Prostate gland (tissue), 2 donors: ENCODE measurements around the gene CDHR2. TPM values are rescaled to one million over a fixed set of nuclear protein-coding genes. Genes with fewer than 3 reads are reported as not detected.

Experiments
- DNase-seq: peaks from one replicate; pipeline ENCODE4 v3.0.0-alpha.2; 2019; ENCODE audit warnings: low spot score
- H3K27ac ChIP-seq, 2 donors: fragments of 200-600 bp; sonication (generic); 2 replicates each; pipeline ENCODE4 v1.5.1; 2017 to 2019
- H3K27me3 ChIP-seq: fragments of 200-600 bp; sonication (generic); replicated peaks from 2 replicates; pipeline ENCODE4 v1.5.1; 2019; ENCODE audit not compliant: insufficient read depth
- H3K36me3 ChIP-seq, 2 donors: fragments of 200-600 bp; sonication (generic); 1 replicate in 1 of 2; 2 replicates in 1 of 2; pipeline versions ENCODE4 v1.5.1 to v1.8.1; 2017 to 2019
- H3K4me1 ChIP-seq: fragments of 200-600 bp; sonication (generic); replicated peaks from 2 replicates; pipeline ENCODE4 v1.5.1; 2019
- H3K4me3 ChIP-seq, 2 donors: fragments of 200-600 bp; sonication (generic); 2 replicates each; pipeline ENCODE4 v1.5.1; 2017 to 2019
- H3K9me3 ChIP-seq: fragments of 200-600 bp; sonication (generic); 2 replicates; pipeline ENCODE4 v1.5.1; 2017
- POLR2AphosphoS5 ChIP-seq: sonication (generic); formaldehyde crosslinking; IDR thresholded peaks from one replicate; pipeline ENCODE4 v1.6.1; 2017; ENCODE audit warnings: antibody characterized with exemption
- WGBS: methylation state at CpG from one replicate; pipeline ENCODE4 v1.1.5; 2018; 5-methylcytosine and 5-hydroxymethylcytosine counted together
- intact Hi-C: fragments of 100-400 bp; cut with DNase I; formaldehyde crosslinking; loops from one replicate; pipeline ENCODE4 v1.14.2; 2022
- microRNA-seq: library from miRNA; unstranded; fragments of <30 nt; microRNA quantifications from one replicate; pipeline ENCODE4, GENCODE V29; 2016
- small RNA-seq, 2 donors: library from RNA; depleted of rRNA; stranded (forward); fragments of <200 nt; gene quantifications; one replicate each; pipeline ENCODE3, GENCODE V24; 2016
- total RNA-seq, 2 donors: library from RNA; depleted of rRNA; stranded (reverse); fragments of >200 nt; gene quantifications; one replicate each; pipeline ENCODE4 v1.1.0, GENCODE V29; 2016

The CDHR2 gene
- total RNA-seq, 2 donors from 2014 or later, result 1.1 TPM; not detected in 1

- Histone ChIP-seq H3K4me3 (no peak overlapping the region), H3K36me3 (no peaks in the 10 kb centered on the region), H3K4me1 (peaks cover 4% of the 10 kb centered on the region), H3K27me3 (no peaks in the 10 kb centered on the region), H3K27ac (no peak overlapping the region), H3K9me3 (no peaks in the 10 kb centered on the region)
- 93% methylated on average over 22 of the region's 22 CpGs for WGBS
- no peak for DNase-seq
- no peak for TF ChIP-seq POLR2AphosphoS5
- intact Hi-C loops, result loop anchor here (10.0 kb wide), 1 partner anchor 230 kb away; the partner anchor contains the start of gene CLTB
These were observed 95.9 kb downstream of the CDHR2 start for GRCh38 chr5:176644878-176645670.

Small RNAs within 50 kb of the gene (microRNA-seq; reads per million reads assigned to microRNA genes)
- gene MIR4281, result not detected

Small RNAs within 50 kb of the gene (small RNA-seq; reads per million reads assigned to genes)
- gene MIR4281 (0 reads per million in 2 donors), gene RF00019 (0 reads per million in 2 donors), gene RN7SL684P (0 reads per million in 2 donors)

Other genes starting within 250 kb of the CDHR2 start
- gene KIAA1191, start 187.6 kb upstream of the CDHR2 start, total RNA-seq, result 100 to 1,000 TPM; 107 to 119 TPM
- 1 to 10 TPM; 2.4 to 8.2 TPM for gene ARL10, start 183.9 kb upstream of the CDHR2 start, total RNA-seq
- 10 to 100 TPM; 10.8 to 11.6 TPM for gene NOP16, start 160.7 kb upstream of the CDHR2 start, total RNA-seq
- gene HIGD2A, start 160.6 kb upstream of the CDHR2 start, total RNA-seq, result 100 to 1,000 TPM; 172 to 203 TPM
- 100 to 1,000 TPM; 105 to 125 TPM for gene CLTB, start 132.8 kb upstream of the CDHR2 start, total RNA-seq
- gene FAF2, start 101.0 kb upstream of the CDHR2 start, total RNA-seq, result 10 to 100 TPM; 36.8 to 43.5 TPM
- gene RNF44, start 11.9 kb upstream of the CDHR2 start, total RNA-seq, result 10 to 100 TPM; 26.4 to 43.3 TPM
- 1 to 10 TPM in 1 of 2 donors, under 1 TPM in 1; 0.14 to 6.6 TPM for gene GPRIN1, start 60.8 kb downstream of the CDHR2 start, total RNA-seq
- not detected for gene SNCB, start 81.2 kb downstream of the CDHR2 start, total RNA-seq
- gene EIF4E1B, start 81.3 kb downstream of the CDHR2 start, total RNA-seq, result 1 to 10 TPM in 1 of 2 donors, not detected in 1; 1.6 TPM
- gene TSPAN17, start 98.1 kb downstream of the CDHR2 start, total RNA-seq, result 10 to 100 TPM; 17.6 to 38.1 TPM